HCT116 (cell line): ENCODE results near the gene TM7SF2. TPM values are rescaled to one million over a fixed set of nuclear protein-coding genes. Genes with fewer than 3 reads are reported as not detected.

Experiments
- ATAC-seq: fragments of 200-7000 bp; cut with Tn5 transposase; 2 replicates; pipeline ENCODE4 v1.9.1; 2020; ENCODE audit warnings: mild to moderate bottlenecking, moderate library complexity
- BruUV-seq: library from RNA; stranded (reverse); fragments of 400-500 nt; replicated peaks from 2 replicates; lab custom pipeline; 2021; lab: Mats Ljungman, UMichigan
- CTCF ChIA-PET: fragments of 300-600 bp; sonication (Branson Sonifier 250); formaldehyde crosslinking; loops from one replicate; lab custom pipeline; 2021; ENCODE audit warnings: antibody characterized with exemption; lab: Charles Lee
- POLR2A ChIA-PET: fragments of 300-600, 350-600 bp; sonication (Branson Sonifier 250); formaldehyde crosslinking; loops from one replicate; lab custom pipeline; 2021; ENCODE audit warnings: antibody characterized with exemption; lab: Charles Lee
- RAD21 ChIA-PET, 2 experiments: fragments of 300-600 bp; sonication (Branson Sonifier 250); formaldehyde crosslinking; loops; one replicate each; lab custom pipeline; 2023; ENCODE audit warnings: low total read pairs in 2 of 2; ENCODE audit not compliant: uncharacterized antibody in 2 of 2, unreplicated experiment in 2 of 2, low non-redundant PET in 1 of 2; lab: Charles Lee
- DNase-seq: peaks from one replicate; pipeline ENCODE4 v3.0.0-alpha.2; 2010; ENCODE audit warnings: low read depth, low spot score
- H2AFZ ChIP-seq: fragments of 200-600 bp; shearing (Covaris generic), sonication (generic); 2 replicates; pipeline ENCODE4 v1.6.1; 2017; ENCODE audit warnings: low read depth, mixed run types, mixed read lengths, antibody characterized with exemption, low read length; ENCODE audit not compliant: poor library complexity, severe bottlenecking
- H3K27ac ChIP-seq: 2 replicates; pipeline ENCODE4 v1.5.1; 2012; ENCODE audit warnings: low read depth, low read length
- H3K27me3 ChIP-seq: fragments of 200-600 bp; sonication (generic); 2 replicates; pipeline ENCODE4 v1.6.1; 2016; ENCODE audit warnings: mixed run types, low read length, mixed read lengths; ENCODE audit not compliant: insufficient read depth
- H3K36me3 ChIP-seq, 2 experiments: fragments of 200-500 bp in 1 of 2; fragments of 200-600 bp in 1 of 2; sonication (Bioruptor generic) in 1 of 2; sonication (generic) in 1 of 2; 2 replicates each; pipeline versions ENCODE4 v1.5.1 to v1.6.1; 2014 to 2016; ENCODE audit warnings: low read length in 2 of 2, inconsistent platforms in 1 of 2, mixed read lengths in 1 of 2, mixed run types in 1 of 2; ENCODE audit not compliant: insufficient read depth in 2 of 2, control insufficient read depth in 1 of 2
- H3K4me1 ChIP-seq, 2 experiments: fragments of 200-600 bp in 1 of 2; sonication (generic) in 1 of 2; 2 replicates each; pipeline versions ENCODE4 v1.5.1 to v1.6.1; 2012 to 2017; ENCODE audit warnings: low read length in 2 of 2, inconsistent platforms in 1 of 2, mild to moderate bottlenecking in 1 of 2, mixed read lengths in 1 of 2, mixed run types in 1 of 2, moderate library complexity in 1 of 2; ENCODE audit not compliant: insufficient read depth in 2 of 2, control insufficient read depth in 1 of 2
- H3K4me2 ChIP-seq: fragments of 200-600 bp; sonication (generic); 2 replicates; pipeline ENCODE4 v1.6.1; 2017; ENCODE audit warnings: mixed run types, low read length, mixed read lengths
- H3K4me3 ChIP-seq, 2 experiments: fragments of 200-600 bp in 1 of 2; sonication (generic) in 1 of 2; replicated peaks in 1 of 2; 2 replicates each; pipeline ENCODE4 v1.5.1; 2011 to 2016; ENCODE audit warnings: low read length in 2 of 2, control low read depth in 1 of 2, low read depth in 1 of 2, mild to moderate bottlenecking in 1 of 2, mixed read lengths in 1 of 2, mixed run types in 1 of 2
- H3K79me2 ChIP-seq: fragments of 200-600 bp; sonication (generic); 2 replicates; pipeline ENCODE4 v1.6.1; 2017; ENCODE audit warnings: mild to moderate bottlenecking, mixed run types, low read length, moderate library complexity, mixed read lengths; ENCODE audit not compliant: insufficient read depth
- H3K9ac ChIP-seq: fragments of 200-600 bp; sonication (generic); 2 replicates; pipeline ENCODE4 v1.6.1; 2016; ENCODE audit warnings: low read length, mixed read lengths
- H3K9me2 ChIP-seq: fragments of 200-600 bp; sonication (generic), shearing (Covaris generic); 2 replicates; pipeline ENCODE4 v1.6.1; 2017; ENCODE audit warnings: mixed run types, mild to moderate bottlenecking, moderate library complexity; ENCODE audit not compliant: insufficient read depth
- H3K9me3 ChIP-seq, 2 experiments: fragments of 200-500 bp in 1 of 2; fragments of 200-600 bp in 1 of 2; sonication (Bioruptor generic) in 1 of 2; sonication (generic) in 1 of 2; 2 replicates each; pipeline ENCODE4 v1.6.1; 2014 to 2017; ENCODE audit warnings: low read length in 2 of 2, mixed read lengths in 2 of 2, inconsistent platforms in 1 of 2, low read depth in 1 of 2, mild to moderate bottlenecking in 1 of 2, mixed run types in 1 of 2, moderate library complexity in 1 of 2; ENCODE audit not compliant: control insufficient read depth in 1 of 2, insufficient read depth in 1 of 2
- H4K20me1 ChIP-seq: fragments of 200-600 bp; sonication (generic), shearing (Covaris generic); 2 replicates; pipeline ENCODE4 v1.6.1; 2017; ENCODE audit warnings: mixed run types, mild to moderate bottlenecking, moderate library complexity; ENCODE audit not compliant: insufficient read depth
- CBX3 ChIP-seq: IDR thresholded peaks from 2 replicates; pipeline ENCODE4 v1.6.1; 2012; ENCODE audit warnings: low read depth
- ELF1 ChIP-seq: IDR thresholded peaks from 2 replicates; pipeline ENCODE4 v1.6.1; 2012; ENCODE audit warnings: low read depth, borderline replicate concordance
- JUND ChIP-seq: IDR thresholded peaks from 2 replicates; pipeline ENCODE4 v1.6.1; 2012
- RAD21 ChIP-seq: IDR thresholded peaks from 2 replicates; pipeline ENCODE4 v1.6.1; 2012; ENCODE audit warnings: low read depth, mild to moderate bottlenecking
- SP1 ChIP-seq: IDR thresholded peaks from 2 replicates; pipeline ENCODE4 v1.6.1; 2012; ENCODE audit warnings: low read depth
- SRF ChIP-seq: IDR thresholded peaks from 2 replicates; pipeline ENCODE4 v1.6.1; 2012; ENCODE audit warnings: low read depth
- TCF7L2 ChIP-seq: IDR thresholded peaks from 2 replicates; pipeline ENCODE4 v1.7.0; 2011; ENCODE audit warnings: borderline replicate concordance, inconsistent platforms; ENCODE audit not compliant: insufficient read depth, insufficient read length; ENCODE audit errors: extremely low read depth
- YY1 ChIP-seq: IDR thresholded peaks from 2 replicates; pipeline ENCODE4 v1.6.1; 2011; ENCODE audit warnings: low read length, low read depth, moderate library complexity, mild to moderate bottlenecking; ENCODE audit not compliant: insufficient replicate concordance; ENCODE audit errors: extremely low read depth
- ZNF274 ChIP-seq: fragments of 200-500 bp; sonication (Bioruptor generic); IDR thresholded peaks from 2 replicates; pipeline ENCODE4 v1.6.1; 2014; ENCODE audit warnings: mild to moderate bottlenecking, low read depth, low read length, inconsistent platforms
- intact Hi-C: fragments of 100-400 bp; cut with micrococcal nuclease; formaldehyde crosslinking; loops from 2 replicates; pipeline ENCODE4 v1.10.0; 2022
- total RNA-seq: library from RNA; stranded (reverse); gene quantifications from one replicate; pipeline ENCODE4 v1.2.1, GENCODE V29; 2021; ENCODE audit not compliant: unreplicated experiment
- TF ChIP-seq, protein P1 (sequence below): IDR thresholded peaks from 2 replicates; pipeline ENCODE4 v1.6.1; 2011; ENCODE audit warnings: mild to moderate bottlenecking, low read length, moderate library complexity; ENCODE audit not compliant: insufficient replicate concordance; ENCODE audit errors: extremely low read depth
- TF ChIP-seq, protein P2 (sequence below): IDR thresholded peaks from 2 replicates; pipeline ENCODE4 v1.6.1; 2012

Gene TM7SF2
- total RNA-seq, 1 experiment from 2014 or later = 52.9 TPM

DNA sequence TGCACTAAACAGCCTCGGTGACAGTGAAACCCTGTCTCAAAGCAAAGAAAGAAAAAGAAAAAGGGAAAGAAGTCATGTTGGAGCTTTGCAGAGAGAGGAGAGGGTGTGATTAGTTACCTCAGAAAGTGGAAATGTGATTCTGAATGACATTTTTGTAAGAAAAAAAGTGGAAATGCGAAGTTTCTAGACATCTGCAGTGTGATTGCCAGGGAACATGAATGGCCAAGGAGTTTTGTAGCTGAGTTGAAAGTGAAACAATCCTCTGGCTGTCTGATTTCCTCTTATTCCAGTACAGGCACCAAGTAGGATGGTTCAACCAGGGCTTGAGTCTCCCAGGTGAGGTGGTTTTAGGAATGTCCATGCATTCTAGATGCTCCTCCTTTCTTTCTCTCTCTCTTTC lies 40.5 kb downstream of the TM7SF2 start:
- H3K27me3 ChIP-seq = no peaks in the 10 kb centered on the region
- H3K9ac ChIP-seq = no peak overlapping the region
- H3K4me2 ChIP-seq = no peak overlapping the region
- H3K4me3 ChIP-seq = no peak overlapping the region
- peaks cover 15 to 29% of the 10 kb centered on the region in 2 experiments for H3K4me1 ChIP-seq
- no peaks in the 10 kb centered on the region for H4K20me1 ChIP-seq
- RAD21 ChIA-PET = no interaction called here
- no peaks in the 10 kb centered on the region for H3K9me2 ChIP-seq
- POLR2A ChIA-PET = no interaction called here
- BruUV-seq = no TSS peak
- H3K9me3 ChIP-seq = peaks cover 0 to 4% of the 10 kb centered on the region in 2 experiments; a peak in 1 of 4 replicates
- TF ChIP-seq SRF = no peak
- no peak for TF ChIP-seq ZNF274
- TF ChIP-seq YY1 = no peak
- TF ChIP-seq TCF7L2 = no peak
- TF ChIP-seq, protein P1, sequence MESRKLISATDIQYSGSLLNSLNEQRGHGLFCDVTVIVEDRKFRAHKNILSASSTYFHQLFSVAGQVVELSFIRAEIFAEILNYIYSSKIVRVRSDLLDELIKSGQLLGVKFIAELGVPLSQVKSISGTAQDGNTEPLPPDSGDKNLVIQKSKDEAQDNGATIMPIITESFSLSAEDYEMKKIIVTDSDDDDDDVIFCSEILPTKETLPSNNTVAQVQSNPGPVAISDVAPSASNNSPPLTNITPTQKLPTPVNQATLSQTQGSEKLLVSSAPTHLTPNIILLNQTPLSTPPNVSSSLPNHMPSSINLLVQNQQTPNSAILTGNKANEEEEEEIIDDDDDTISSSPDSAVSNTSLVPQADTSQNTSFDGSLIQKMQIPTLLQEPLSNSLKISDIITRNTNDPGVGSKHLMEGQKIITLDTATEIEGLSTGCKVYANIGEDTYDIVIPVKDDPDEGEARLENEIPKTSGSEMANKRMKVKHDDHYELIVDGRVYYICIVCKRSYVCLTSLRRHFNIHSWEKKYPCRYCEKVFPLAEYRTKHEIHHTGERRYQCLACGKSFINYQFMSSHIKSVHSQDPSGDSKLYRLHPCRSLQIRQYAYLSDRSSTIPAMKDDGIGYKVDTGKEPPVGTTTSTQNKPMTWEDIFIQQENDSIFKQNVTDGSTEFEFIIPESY = no peak
- TF ChIP-seq RAD21 = no peak
- TF ChIP-seq ELF1 = no peak
- TF ChIP-seq SP1 = no peak
- TF ChIP-seq, protein P2, sequence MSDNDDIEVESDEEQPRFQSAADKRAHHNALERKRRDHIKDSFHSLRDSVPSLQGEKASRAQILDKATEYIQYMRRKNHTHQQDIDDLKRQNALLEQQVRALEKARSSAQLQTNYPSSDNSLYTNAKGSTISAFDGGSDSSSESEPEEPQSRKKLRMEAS = no peak
- TF ChIP-seq JUND = no peak
- no peak for TF ChIP-seq CBX3
- no peak for ATAC-seq
- intact Hi-C loops = no loop called here
- H3K79me2 ChIP-seq = no peaks in the 10 kb centered on the region
- no peaks in the 10 kb centered on the region for H3K36me3 ChIP-seq
- H2AFZ ChIP-seq = no peak overlapping the region
- H3K27ac ChIP-seq = no peak overlapping the region
- DNase-seq = no peak
- CTCF ChIA-PET = interaction anchor here (0.7 kb wide), 1 partner anchor 40 kb away, joined by 3 read pairs; the partner anchor contains the start of gene TM7SF2
